T-helper 2 cell (primary cell): ENCODE results near the gene SH3TC1.

Experiments
- DNase-seq, 5 experiments: peaks; one replicate each; pipeline versions ENCODE4 v3.0.0 to v3.0.0-alpha.2; 2012 to 2022

SH3TC1 gene

GRCh38 chr4:8245884-8246833 lies 47.1 kb downstream of the SH3TC1 start:
- DNase-seq: no peak

DNA sequence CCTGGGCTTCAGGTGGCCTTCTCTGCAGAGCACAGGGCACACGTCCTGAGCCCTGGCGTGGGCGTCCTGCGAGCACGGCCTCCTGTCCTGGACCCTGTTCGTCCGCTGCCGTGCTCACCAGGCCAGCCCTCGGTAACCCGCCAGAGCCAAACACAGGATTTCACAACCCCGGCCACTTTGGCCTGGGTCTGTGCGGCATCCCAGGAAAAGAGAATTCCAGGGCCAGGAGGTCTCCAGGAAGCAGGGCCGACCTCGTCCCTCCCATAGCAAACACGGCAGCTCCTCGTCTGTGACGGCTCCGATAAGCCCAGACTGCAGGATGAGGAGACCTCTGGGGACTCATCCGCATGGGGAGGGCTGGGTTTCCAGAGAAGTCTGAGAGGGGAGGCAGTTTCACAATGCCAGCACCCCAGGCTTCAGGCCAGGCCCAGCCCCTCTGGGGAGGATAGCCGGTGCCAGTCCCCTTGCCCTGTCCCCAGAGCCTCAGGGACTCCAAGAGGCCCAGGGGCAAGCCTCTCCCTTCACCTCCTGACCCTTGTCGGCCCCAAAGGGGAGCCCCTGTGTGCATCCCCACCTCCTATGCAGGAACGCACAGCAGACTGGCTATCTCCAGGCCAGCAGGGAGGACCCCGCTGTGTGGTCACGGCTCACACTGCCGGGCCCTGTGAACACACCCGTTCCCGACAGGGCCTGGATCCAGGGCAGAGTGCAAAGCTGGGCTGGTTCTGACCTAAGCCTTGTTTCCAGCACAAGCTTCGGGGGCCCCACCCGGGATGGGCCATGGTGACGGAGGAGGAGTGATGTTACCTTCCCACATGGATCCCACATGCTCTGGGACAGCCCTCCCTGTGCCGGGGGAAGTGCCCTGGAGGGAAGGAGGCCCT lies 48.2 kb downstream of the SH3TC1 start:
- no peak for DNase-seq

GRCh38 chr4:8248091-8248490 lies 49.0 kb downstream of the SH3TC1 start:
- DNase-seq: no peak

DNA sequence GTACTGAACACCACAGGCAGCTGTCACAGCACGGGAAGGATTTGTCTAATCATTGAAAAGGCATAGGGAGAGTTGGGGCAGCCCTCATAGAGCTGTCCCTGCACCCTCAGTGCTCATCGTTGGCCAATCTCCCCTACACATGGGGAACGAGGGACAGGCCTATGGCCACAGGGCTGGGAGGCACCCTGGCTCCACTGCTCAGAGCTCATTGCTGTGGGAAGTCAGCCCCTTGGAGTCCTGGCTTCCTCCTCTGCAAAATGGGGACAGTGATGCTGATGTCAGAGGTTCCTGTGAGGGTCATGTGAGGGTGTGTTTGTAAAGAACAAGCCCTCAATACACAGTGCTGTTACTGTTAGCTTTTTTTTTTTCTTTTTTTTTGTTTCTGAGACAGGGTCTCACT lies 51.1 kb downstream of the SH3TC1 start:
- no peak for DNase-seq

GRCh38 chr4:8250637-8251036 lies 51.5 kb downstream of the SH3TC1 start:
- no peak for DNase-seq

GRCh38 chr4:8251110-8251883 lies 52.2 kb downstream of the SH3TC1 start:
- no peak for DNase-seq

DNA sequence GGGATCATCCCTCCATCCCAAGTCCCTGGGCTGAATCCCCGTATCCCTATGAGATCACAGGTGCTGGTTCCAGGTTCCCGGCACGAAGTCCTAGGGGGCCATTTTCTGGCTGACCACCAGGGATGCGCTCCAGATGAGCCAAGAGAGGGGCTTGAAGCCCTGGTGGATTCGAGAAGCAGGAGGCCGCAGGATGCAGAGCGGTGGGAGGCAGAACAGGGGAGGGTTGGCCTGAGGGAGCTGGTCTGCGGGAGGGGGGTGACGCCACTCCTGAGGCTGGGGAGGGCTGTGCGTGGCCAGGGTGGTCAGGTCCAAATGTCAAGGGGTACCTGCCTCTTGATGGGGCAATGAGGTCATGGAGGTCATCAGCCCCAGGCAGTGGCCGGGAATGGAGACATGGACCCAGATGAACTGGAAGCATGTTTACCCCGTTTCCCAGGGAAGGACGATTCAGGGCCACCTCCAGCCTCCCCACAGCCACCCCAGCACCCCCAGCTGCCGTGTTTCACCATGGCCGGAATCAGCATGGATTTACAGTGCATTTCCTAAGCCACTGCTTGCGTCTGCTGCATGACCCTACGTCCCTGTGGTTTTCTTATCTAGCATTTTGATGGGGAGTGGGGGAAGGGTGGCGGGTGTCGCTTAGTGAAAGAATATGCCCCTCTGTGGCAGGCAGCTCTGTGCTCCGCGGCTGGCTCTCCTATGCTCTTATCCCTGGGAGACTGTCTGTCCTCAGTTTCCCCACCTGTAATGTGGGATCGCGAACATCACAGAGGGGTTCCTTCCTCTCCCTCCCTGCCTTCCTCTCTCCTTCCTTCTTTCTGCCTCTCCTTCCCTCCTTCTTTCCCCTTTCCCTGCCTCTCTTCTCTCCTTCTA lies 53.4 kb downstream of the SH3TC1 start:
- peak in 1 of 5 experiments; percentile 11 for DNase-seq

GRCh38 chr4:8254076-8254475 lies 55.0 kb downstream of the SH3TC1 start:
- no peak for DNase-seq

DNA sequence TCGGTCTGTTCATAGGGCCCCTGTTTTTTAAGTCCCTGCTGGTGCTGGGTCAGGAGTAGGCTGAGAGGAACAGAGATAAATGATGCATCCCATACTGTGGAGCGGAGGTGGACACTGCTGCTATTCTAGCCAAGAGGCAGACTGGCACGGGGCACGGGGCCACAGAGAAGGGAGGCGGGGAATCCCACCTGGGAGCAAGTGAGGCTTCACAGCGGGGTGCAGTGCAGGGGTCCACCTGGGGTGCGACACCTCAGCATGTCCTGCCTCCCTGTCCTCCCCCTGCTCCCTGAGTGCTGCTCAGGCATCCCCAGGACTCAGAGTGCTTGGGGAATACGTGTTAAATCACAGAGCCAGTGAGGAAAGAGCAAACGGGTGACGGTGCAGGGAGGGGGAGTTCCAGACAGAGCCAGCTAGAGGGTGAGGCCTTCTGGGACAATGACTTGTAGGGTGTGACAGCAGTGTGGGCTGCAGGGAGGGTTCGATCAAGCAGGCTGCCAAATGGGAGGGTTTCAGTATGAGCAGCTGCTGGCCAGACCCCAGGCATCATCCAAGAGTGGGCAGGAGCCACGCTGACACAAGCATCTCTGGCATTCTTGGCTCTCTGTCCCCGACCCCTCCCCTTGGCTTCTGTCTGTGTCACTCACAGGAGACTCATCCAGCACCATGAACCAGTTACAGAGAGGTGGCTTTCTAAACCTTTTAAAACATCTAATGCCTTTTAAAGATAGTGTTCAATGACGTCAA lies 56.8 kb downstream of the SH3TC1 start:
- DNase-seq: no peak

- DNase-seq: no peak
Measured at GRCh38 chr4:8257854-8258253, 58.8 kb downstream of the SH3TC1 start.

- DNase-seq: no peak
Measured at GRCh38 chr4:8258552-8259212, 59.6 kb downstream of the SH3TC1 start.

DNA sequence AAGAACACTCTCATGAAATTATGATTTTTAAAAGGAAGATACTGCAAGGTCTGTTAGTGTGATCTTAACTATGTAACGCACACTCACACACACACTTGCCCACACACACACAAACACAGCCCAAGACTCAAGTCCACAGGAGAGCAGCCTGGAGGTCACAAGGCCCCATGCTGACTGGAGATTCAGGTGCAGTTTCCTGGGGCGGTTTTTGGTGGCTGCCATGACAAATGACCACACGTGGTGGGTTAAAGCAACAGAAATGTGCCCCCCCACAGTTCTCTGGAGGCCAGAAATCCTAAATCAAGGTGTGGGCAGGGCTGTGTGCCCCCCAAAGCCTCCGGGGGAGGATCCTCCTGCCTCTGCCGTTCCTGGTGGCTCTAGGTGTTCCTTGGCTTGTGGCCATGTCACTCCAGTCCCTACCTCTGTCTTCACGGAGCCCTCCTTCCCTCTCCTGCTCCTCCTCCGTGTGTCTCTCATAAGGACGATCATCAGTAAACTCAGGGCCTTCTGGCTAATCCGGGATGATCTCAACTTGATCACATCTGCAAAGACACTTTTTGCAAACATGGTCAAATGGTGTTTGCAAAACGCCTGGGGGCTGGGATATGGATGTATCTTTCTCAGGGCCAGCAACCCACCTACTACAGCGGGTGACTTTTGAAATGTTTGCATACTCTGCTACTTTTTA lies 60.8 kb downstream of the SH3TC1 start:
- DNase-seq: no peak

GRCh38 chr4:8260656-8261111 lies 61.6 kb downstream of the SH3TC1 start:
- DNase-seq: no peak

DNA sequence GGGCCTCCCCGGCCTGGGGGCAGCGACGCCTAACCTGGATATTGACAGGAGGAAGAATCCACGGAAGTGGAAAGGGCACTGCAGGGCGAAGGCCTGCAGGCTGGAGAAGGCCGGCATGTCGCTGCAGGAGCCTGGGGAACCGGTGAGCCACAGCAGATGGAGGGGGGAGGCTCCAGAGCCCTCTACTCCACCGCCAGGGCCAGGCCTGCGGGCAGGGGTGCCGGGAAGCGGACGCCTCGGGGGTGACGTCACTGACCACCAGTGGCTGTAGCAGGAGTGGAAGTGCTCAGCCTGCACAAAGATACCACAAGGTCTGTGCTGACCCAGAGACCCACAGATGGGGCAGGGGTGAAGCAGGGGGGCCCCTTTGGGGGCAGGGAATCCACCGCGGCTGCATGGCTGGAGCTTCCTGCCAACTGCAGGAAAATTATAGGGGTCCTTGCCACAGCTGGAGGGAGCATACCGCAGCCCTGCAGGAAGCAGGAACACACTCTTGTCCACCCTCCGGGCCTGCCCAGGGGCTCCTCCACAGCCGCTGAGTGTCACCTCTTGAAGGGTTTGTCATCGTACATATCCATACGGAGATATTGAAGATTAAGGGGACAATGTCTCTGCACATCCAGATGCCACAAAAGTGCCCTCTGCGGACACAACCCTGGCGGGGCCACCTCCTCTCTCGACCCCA lies 62.9 kb downstream of the SH3TC1 start:
- DNase-seq: no peak

DNA sequence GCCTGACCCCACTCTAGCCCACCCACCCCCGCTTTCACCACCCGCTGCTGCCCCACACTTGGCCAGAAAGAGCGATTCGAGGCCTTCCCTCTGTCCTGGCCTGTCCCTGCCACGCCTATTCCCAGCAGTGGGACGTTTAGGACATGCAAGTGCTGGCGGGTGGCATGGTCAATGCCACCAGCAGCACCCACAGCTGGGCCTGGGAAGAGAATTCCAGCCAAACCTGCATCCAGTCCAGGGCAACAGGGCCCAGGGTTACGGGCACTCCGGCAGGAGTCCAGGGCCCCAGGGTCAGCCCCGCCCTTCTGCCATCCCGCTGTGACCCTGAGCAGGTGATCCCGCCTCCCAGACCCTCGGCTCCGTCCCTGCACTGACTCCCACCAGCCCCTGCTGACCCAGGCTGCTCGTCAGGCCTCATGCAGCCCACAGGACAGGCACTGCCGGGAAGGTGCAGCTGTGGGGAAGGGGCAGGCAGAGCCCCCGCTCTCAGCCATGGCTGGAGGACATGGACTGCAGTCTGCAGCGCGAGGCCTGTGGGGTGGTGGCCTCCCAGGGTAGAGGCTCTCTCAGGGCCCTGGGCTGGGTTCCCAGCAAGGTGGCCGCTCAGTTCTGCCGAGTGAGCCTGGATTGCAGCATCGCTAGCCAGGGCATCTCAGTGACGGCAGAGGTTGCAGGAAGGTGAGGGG lies 63.7 kb downstream of the SH3TC1 start:
- no peak for DNase-seq

DNA sequence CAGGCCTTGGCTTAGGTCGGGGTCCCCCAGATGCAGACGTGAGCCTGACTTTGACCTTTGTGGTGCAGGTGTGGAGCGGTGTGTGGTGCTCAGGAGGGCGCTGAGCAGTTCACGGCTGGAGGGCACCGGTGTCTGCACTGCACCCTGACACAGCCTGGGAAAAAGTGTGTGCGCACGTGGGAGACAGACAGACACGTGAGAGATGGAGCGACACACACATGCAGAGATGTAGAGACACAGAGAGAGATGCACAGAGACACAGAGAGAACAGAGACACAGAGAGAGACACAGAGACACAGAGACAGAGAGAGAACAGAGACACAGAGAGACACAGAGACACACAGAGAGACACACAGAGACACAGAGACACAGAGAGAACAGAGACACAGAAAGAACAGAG lies 64.3 kb downstream of the SH3TC1 start:
- no peak for DNase-seq

GRCh38 chr4:8264106-8264505 lies 65.0 kb downstream of the SH3TC1 start:
- DNase-seq: no peak

DNA sequence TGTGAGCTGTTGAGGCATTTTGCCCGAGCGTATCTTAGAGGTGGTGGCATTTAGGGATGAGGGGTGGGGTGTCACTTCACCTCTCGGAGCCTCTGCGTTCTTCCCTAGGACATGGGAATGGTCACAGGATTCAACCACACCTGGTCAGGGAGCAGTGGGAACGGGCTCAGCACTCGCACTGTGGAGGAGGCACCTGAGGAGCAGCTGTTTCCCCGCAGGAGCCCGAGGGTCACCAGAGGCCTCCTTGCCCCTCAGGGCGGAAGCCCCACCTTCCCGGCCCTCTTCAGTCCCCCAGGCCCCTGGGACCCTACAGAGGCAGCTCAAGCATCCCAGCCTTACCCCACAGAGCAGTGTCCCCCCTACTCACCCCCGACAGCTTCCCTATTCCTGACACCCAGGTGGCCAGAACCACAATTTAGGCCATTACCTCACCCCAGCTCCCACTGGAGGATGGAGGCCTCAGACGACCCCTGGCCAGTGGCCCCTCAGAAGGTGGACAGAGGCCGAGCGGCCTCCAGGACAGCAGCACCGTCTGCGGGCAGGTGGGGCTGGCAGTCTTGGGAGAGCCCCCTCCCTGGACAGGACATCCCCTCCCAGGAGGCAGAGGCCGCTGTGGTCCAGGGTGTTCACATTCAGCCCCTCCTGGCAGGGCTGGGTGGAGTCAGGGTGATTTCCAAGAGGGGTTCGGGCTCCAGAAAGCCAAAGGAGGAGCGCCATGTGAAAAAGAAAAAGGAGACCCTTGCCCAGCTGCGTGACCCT lies 66.3 kb downstream of the SH3TC1 start:
- DNase-seq: no peak
